OCI-LY3 (cell line): Measurements from ENCODE around the gene YY1.
A peak's percentile ranks its signal among the peaks of the same experiment; 100 is the strongest.

Source experiments
- H2AFZ ChIP-seq: fragments of 200-600, 300-600 bp; shearing (Covaris generic); 2 replicates; pipeline ENCODE4 v1.6.0; 2014; ENCODE audit warnings: antibody characterized with exemption, low read depth, low read length
- H3K27ac ChIP-seq: fragments of 200-600, 300-600 bp; sonication (generic); 2 replicates; pipeline ENCODE4 v1.5.1; 2014; ENCODE audit warnings: mild to moderate bottlenecking, low read length, moderate library complexity, mixed read lengths
- H3K27me3 ChIP-seq: fragments of 200-600, 300-600 bp; sonication (generic); 2 replicates; pipeline ENCODE4 v1.6.1; 2014; ENCODE audit warnings: low read depth, low read length, mixed read lengths
- H3K36me3 ChIP-seq: fragments of 200-600, 300-600 bp; sonication (generic); replicated peaks from 2 replicates; pipeline ENCODE3; 2014; ENCODE audit warnings: low read depth, low read length, mixed read lengths
- H3K4me1 ChIP-seq: fragments of 300-600, 200-600 bp; sonication (generic); 2 replicates; pipeline ENCODE4 v1.6.1; 2014; ENCODE audit warnings: low read length, mixed read lengths
- H3K4me2 ChIP-seq: fragments of 200-600, 300-600 bp; sonication (generic); 2 replicates; pipeline ENCODE4 v1.6.1; 2014; ENCODE audit warnings: low read length, mixed read lengths
- H3K4me3 ChIP-seq: fragments of 300-600, 200-600 bp; sonication (generic); 2 replicates; pipeline ENCODE4 v1.5.1; 2014; ENCODE audit warnings: antibody characterized with exemption, mild to moderate bottlenecking, low read length, moderate library complexity
- H3K79me2 ChIP-seq: fragments of 300-600, 200-600 bp; shearing (Covaris generic); 2 replicates; pipeline ENCODE4 v1.6.1; 2014; ENCODE audit warnings: mild to moderate bottlenecking, low read length, mixed read lengths
- H3K9ac ChIP-seq: fragments of 300-600, 200-600 bp; shearing (Covaris generic); 2 replicates; pipeline ENCODE4 v1.6.0; 2014; ENCODE audit warnings: mild to moderate bottlenecking, low read length, moderate library complexity
- H3K9me3 ChIP-seq: fragments of 200-600, 300-600 bp; shearing (Covaris generic); 2 replicates; pipeline ENCODE4 v1.6.1; 2014; ENCODE audit warnings: low read length, mixed read lengths; ENCODE audit not compliant: insufficient read depth
- H4K20me1 ChIP-seq: fragments of 200-600, 300-600 bp; sonication (generic); 2 replicates; pipeline ENCODE4 v1.6.1; 2016; ENCODE audit warnings: low read length, mixed read lengths; ENCODE audit not compliant: insufficient read depth
- EZH2phosphoT487 ChIP-seq: fragments of 200-600 bp; shearing (Covaris generic); IDR thresholded peaks from 2 replicates; pipeline ENCODE4 v1.6.1; 2018; ENCODE audit warnings: antibody characterized with exemption, mixed run types, low read depth
- TF ChIP-seq, protein P1 (sequence below): fragments of 200-600, 300-600 bp; sonication (generic); IDR thresholded peaks from 2 replicates; pipeline ENCODE4 v1.5.1; 2014; ENCODE audit warnings: antibody characterized with exemption, low read length, low read depth

Gene YY1

DNA sequence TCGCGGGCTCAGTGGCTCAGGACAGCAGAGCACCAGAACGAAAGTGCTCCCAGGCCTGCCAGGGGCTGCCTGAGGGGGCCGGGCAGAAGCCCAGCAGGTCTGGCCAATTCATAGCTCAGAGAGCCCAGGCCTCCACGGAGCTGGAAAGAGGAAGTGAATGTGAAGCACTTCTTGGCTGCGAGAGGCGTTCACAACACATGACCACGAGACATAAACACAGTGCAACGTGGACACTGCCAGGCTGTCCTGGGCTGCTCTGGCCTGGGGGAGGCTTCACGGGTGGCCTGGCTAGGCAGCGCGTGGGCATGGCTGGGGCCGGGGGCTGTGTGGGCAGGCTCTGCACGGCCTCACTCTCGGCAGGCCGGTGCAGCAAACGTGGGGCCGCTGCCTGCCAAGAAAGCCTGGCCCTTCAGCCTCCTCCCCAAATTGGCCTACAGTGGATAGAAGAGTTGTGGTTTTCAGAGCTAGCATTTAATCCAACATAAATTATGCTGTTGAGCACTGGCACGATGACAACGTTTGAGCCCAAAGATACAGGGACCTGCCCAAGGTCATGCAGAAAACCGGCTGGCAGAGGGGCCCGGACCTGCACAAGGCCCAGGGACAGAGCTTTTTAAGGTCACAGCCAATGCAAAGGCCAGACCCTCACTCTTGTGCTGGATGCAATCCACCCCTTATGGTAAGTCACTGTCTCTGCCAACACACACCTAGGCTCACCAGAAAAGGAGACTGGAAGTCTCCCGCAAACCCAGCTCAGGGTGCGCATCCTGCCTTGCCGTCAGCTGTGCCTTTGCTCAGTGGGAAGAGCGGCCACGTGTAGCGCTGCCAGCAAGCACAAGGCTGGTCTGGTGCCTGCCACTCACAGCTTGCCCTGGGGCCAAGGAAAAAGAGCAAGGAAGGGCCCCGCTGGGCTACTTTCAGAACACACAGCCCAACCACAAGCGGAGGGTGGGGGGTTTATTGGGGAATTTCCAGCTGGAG is 58.7 kb downstream of the YY1 start:
- H3K79me2 ChIP-seq: no peaks in the 10 kb centered on the region
- no peaks in the 10 kb centered on the region for H3K9me3 ChIP-seq
- peaks cover 18% of the 10 kb centered on the region for H3K4me1 ChIP-seq
- no peaks in the 10 kb centered on the region for H4K20me1 ChIP-seq
- H3K9ac ChIP-seq: peak overlapping the region; percentile 11; the same call in 1 of the 2 replicates
- no peaks in the 10 kb centered on the region for H3K36me3 ChIP-seq
- peak overlapping the region; percentile 17; the same call in 1 of the 2 replicates for H3K4me3 ChIP-seq
- no peak overlapping the region for H3K27ac ChIP-seq
- peak overlapping the region; percentile 62 for H3K4me2 ChIP-seq
- H2AFZ ChIP-seq: peak overlapping the region; percentile 17; the same call in 1 of the 2 replicates
- no peaks in the 10 kb centered on the region for H3K27me3 ChIP-seq
- no peak for TF ChIP-seq EZH2phosphoT487
- TF ChIP-seq, protein P1, sequence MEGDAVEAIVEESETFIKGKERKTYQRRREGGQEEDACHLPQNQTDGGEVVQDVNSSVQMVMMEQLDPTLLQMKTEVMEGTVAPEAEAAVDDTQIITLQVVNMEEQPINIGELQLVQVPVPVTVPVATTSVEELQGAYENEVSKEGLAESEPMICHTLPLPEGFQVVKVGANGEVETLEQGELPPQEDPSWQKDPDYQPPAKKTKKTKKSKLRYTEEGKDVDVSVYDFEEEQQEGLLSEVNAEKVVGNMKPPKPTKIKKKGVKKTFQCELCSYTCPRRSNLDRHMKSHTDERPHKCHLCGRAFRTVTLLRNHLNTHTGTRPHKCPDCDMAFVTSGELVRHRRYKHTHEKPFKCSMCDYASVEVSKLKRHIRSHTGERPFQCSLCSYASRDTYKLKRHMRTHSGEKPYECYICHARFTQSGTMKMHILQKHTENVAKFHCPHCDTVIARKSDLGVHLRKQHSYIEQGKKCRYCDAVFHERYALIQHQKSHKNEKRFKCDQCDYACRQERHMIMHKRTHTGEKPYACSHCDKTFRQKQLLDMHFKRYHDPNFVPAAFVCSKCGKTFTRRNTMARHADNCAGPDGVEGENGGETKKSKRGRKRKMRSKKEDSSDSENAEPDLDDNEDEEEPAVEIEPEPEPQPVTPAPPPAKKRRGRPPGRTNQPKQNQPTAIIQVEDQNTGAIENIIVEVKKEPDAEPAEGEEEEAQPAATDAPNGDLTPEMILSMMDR: no peak

DNA sequence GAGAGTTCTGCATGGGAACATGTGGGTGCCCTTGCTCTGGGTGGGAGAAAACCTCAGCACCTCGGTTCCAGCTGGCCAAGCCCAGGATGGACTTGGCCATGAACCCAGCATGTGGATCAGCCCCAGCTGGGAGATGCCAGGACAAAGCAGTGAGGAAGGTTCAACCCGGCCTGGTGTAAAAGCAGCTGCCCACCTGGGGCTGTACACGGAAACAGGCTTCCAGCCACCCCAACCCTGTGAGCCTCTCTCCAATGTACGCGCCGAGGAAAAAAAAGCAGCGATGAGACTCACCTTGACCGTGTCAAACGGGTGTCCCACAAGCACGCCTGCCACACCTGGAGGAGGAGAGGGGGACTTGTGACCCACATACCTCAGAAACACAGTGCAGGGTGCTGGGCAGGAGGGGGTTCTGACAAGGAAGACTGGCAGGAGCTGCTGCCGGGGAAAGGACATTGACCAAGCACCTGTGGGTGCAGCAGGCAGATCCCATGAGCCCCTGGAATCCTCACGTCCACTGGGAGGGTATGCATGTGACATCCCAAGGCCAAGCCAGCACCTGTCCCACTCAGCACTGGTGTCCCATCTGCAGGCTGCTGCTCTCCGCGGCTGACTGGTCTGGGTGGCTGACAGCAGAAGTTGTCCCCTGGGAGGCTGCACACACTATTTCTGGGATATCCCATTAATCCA is 59.8 kb downstream of the YY1 start:
- Histone ChIP-seq H3K9me3 (no peaks in the 10 kb centered on the region), H3K27ac (no peak overlapping the region), H3K4me1 (peaks cover 18% of the 10 kb centered on the region), H2AFZ (no peak overlapping the region), H4K20me1 (no peaks in the 10 kb centered on the region), H3K4me2 (no peak overlapping the region), H3K9ac (no peak overlapping the region), H3K79me2 (no peaks in the 10 kb centered on the region), H3K4me3 (no peak overlapping the region), H3K27me3 (no peaks in the 10 kb centered on the region), H3K36me3 (no peaks in the 10 kb centered on the region)
- TF ChIP-seq, protein P1: no peak
- no peak for TF ChIP-seq EZH2phosphoT487

DNA sequence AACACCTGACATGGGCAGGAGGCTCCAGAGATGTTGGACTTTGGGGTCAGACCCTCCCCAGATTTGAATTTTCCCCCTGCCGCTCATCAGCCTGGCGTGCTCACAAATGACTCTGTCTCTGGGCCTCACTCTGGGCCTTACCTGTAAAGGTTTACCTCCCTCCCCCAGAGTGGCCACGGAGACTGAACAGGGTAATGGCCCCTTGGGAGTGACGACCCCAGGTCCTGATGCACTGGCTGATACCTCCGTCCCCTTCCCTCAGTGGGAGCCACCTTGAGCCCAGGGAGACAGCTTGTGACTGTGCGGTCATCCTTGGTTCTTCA is 60.3 kb downstream of the YY1 start:
- Histone ChIP-seq H4K20me1 (no peaks in the 10 kb centered on the region), H3K36me3 (no peaks in the 10 kb centered on the region), H3K9ac (no peak overlapping the region), H2AFZ (no peak overlapping the region), H3K4me3 (no peak overlapping the region), H3K4me1 (peaks cover 18% of the 10 kb centered on the region), H3K4me2 (no peak overlapping the region), H3K27ac (no peak overlapping the region), H3K79me2 (no peaks in the 10 kb centered on the region), H3K9me3 (no peaks in the 10 kb centered on the region), H3K27me3 (no peaks in the 10 kb centered on the region)
- TF ChIP-seq, protein P1: no peak
- no peak for TF ChIP-seq EZH2phosphoT487

DNA sequence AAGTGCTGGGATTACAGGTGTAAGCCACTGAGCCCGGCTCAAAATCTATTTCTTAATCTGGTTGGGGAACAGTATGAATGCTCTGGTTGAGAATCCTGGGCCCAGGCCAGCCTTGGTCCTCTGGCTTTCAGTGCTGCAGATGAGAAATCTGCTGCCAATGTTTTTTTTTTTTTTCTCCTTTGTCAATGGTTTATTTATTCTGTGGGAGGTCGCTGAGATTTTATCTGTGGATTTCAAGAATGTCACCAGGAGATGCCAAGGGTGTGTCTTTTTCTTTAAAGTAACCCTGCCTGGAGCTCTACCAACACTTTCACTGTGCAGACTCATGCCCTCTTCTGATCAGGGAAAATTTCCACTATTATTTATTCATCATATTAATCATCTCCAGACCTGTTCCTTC is 63.7 kb downstream of the YY1 start:
- no peak overlapping the region for H3K27ac ChIP-seq
- no peak overlapping the region for H3K4me2 ChIP-seq
- no peaks in the 10 kb centered on the region for H4K20me1 ChIP-seq
- H3K4me1 ChIP-seq: peaks cover 9% of the 10 kb centered on the region
- H2AFZ ChIP-seq: no peak overlapping the region
- TF ChIP-seq EZH2phosphoT487: no peak
- TF ChIP-seq, protein P1: no peak
- no peaks in the 10 kb centered on the region for H3K36me3 ChIP-seq
- no peak overlapping the region for H3K9ac ChIP-seq
- no peaks in the 10 kb centered on the region for H3K9me3 ChIP-seq
- no peak overlapping the region for H3K4me3 ChIP-seq
- H3K79me2 ChIP-seq: no peaks in the 10 kb centered on the region
- H3K27me3 ChIP-seq: no peaks in the 10 kb centered on the region
